Body of pancreas (tissue), 4 donors: ENCODE measurements around the gene PMM1. TPM values are rescaled to one million over a fixed set of nuclear protein-coding genes. Genes with fewer than 3 reads are reported as not detected.
A peak's percentile ranks its signal among the peaks of the same experiment; 100 is the strongest.
"Not testable (repeated sequence)": the region's sequence is repeated elsewhere in the genome, so short reads cannot be mapped to it uniquely, and the experiment has no call there.

Source experiments
- ATAC-seq: fragments of 150-250 bp; one replicate; pipeline ENCODE4 v1.9.1; 2016
- DNase-seq, 4 donors: peaks; one replicate each; pipeline ENCODE4 v3.0.0-alpha.2; 2019
- H3K27ac ChIP-seq, 4 donors: fragments of 200-600 bp; sonication (generic); 1 replicate in 3 of 4; 2 replicates in 1 of 4; pipeline versions ENCODE4 v1.5.1 to v1.6.1; 2016 to 2019; ENCODE audit warnings: mild to moderate bottlenecking in 1 of 4, mixed read lengths in 1 of 4, moderate library complexity in 1 of 4
- H3K27me3 ChIP-seq, 2 donors: fragments of 200-600 bp; sonication (generic); one replicate each; pipeline ENCODE4 v1.6.0; 2016; ENCODE audit warnings: mild to moderate bottlenecking in 1 of 2
- H3K36me3 ChIP-seq, 2 donors: fragments of 200-600 bp; sonication (generic); replicated peaks in 1 of 2; 2 replicates each; pipeline ENCODE4 v1.5.1; 2016; ENCODE audit warnings: low read depth in 2 of 2; ENCODE audit not compliant: insufficient read depth in 1 of 2
- H3K4me1 ChIP-seq: fragments of 200-600 bp; sonication (generic); one replicate; pipeline ENCODE4 v1.6.0; 2016
- H3K4me3 ChIP-seq, 2 donors: fragments of 200-600 bp; sonication (generic); 1 replicate in 1 of 2; 2 replicates in 1 of 2; pipeline ENCODE4 v1.5.1; 2016 to 2019
- H3K9me3 ChIP-seq, 3 donors: fragments of 200-600 bp; sonication (generic); 1 replicate in 2 of 3; 2 replicates in 1 of 3; pipeline ENCODE4 v1.5.1; 2016
- POLR2A ChIP-seq, 3 donors: fragments of 450-650 bp; IDR thresholded peaks; one replicate each; pipeline ENCODE4 v1.6.1; 2016; ENCODE audit warnings: antibody characterized with exemption in 3 of 3, mild to moderate bottlenecking in 2 of 3
- WGBS, 2 donors: methylation state at CpG; one replicate each; pipeline ENCODE4 v1.1.5; 2017; 5-methylcytosine and 5-hydroxymethylcytosine counted together
- intact Hi-C: fragments of 100-400 bp; cut with DNase I; formaldehyde crosslinking; loops from one replicate; pipeline ENCODE4 v1.15.1; 2023
- total RNA-seq, 2 donors: library from RNA; depleted of rRNA; stranded (reverse); fragments of >200 nt; gene quantifications; one replicate each; pipeline ENCODE4 v1.1.0, GENCODE V29; 2016
- TF ChIP-seq, protein P1 (sequence below), 7 experiments: fragments of 450-650 bp in 4 of 7; fragments of 200-600 bp in 3 of 7; sonication (generic) in 3 of 7; IDR thresholded peaks; one replicate each; pipeline ENCODE4 v1.5.1; 2016 to 2019; ENCODE audit warnings: antibody characterized with exemption in 7 of 7

PMM1 gene
- total RNA-seq, 2 donors from 2014 or later, result 49.3 to 54.1 TPM

DNA sequence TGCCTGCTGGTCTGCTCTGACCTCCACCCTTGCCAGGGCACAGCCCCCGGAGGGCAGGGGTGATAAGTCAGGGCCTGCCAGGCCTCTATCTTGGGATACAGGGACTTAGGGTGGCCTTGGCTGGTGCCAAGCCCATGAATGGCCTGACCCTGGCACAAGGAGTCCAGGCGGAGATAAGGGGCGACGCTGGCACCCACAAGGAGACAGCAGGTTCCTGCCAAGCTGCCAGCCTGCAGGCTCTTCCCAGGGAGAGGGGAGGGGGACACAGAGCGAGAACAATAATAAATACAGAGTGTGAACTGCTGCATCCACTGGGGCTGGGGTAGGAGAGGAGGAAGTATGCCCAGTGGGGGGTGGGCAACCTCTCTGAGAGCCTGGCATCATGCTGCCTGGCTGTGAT is 27.9 kb downstream of the PMM1 start:
- intact Hi-C loops, result no loop called here
- H3K4me1 ChIP-seq, result peaks cover 65% of the 10 kb centered on the region
- ATAC-seq, result peak; percentile 62
- no peaks in the 10 kb centered on the region for H3K36me3 ChIP-seq
- peak overlapping the region; percentile 71 to 82 (median 78) for H3K27ac ChIP-seq
- H3K4me3 ChIP-seq, result no peak overlapping the region
- no peaks in the 10 kb centered on the region for H3K9me3 ChIP-seq
- WGBS, 2 donors, result 19 to 34% methylated on average over 5 of the region's 5 CpGs
- no peaks in the 10 kb centered on the region for H3K27me3 ChIP-seq
- DNase-seq, result peak; percentile 70 to 83 (median 76)
- TF ChIP-seq POLR2A (IDR thresholded peaks at IDR 0.05), result peak in 2 of 3 donors; percentile 19 to 23
- TF ChIP-seq, protein P1, sequence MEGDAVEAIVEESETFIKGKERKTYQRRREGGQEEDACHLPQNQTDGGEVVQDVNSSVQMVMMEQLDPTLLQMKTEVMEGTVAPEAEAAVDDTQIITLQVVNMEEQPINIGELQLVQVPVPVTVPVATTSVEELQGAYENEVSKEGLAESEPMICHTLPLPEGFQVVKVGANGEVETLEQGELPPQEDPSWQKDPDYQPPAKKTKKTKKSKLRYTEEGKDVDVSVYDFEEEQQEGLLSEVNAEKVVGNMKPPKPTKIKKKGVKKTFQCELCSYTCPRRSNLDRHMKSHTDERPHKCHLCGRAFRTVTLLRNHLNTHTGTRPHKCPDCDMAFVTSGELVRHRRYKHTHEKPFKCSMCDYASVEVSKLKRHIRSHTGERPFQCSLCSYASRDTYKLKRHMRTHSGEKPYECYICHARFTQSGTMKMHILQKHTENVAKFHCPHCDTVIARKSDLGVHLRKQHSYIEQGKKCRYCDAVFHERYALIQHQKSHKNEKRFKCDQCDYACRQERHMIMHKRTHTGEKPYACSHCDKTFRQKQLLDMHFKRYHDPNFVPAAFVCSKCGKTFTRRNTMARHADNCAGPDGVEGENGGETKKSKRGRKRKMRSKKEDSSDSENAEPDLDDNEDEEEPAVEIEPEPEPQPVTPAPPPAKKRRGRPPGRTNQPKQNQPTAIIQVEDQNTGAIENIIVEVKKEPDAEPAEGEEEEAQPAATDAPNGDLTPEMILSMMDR (IDR thresholded peaks at IDR 0.05), result no peak

DNA sequence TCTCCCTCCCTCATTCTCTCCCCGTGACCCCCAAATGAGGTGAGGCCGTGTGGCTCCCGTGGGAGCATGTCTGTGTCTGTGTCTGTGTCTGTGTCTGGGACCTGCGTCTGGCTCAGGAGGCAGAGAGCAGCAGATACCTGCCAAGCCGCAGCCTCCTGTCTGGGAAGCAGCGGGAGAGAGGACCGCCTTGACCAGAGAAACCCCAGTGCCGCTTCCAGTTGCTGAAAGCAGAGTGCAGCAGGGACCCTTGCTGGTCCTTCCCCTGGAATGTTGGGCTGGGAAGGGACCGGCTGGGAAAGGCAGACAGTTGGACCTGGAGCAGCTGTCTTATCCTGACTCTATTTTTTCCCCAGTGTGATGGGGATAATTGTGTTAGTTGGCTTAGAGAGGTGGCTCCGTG is 28.3 kb downstream of the PMM1 start:
- DNase-seq (peak in 3 of 4 donors; percentile 29 to 43 (median 38)), ATAC-seq (peak; percentile 36)
- Histone ChIP-seq H3K27me3 (no peaks in the 10 kb centered on the region), H3K27ac (peak overlapping the region; percentile 71 to 82 (median 78)), H3K9me3 (no peaks in the 10 kb centered on the region), H3K36me3 (no peaks in the 10 kb centered on the region), H3K4me3 (peak overlapping the region in 1 of 2 donors; percentile 34), H3K4me1 (peaks cover 69% of the 10 kb centered on the region)
- TF ChIP-seq, protein P1 (IDR thresholded peaks at IDR 0.05), result no peak
- TF ChIP-seq POLR2A (IDR thresholded peaks at IDR 0.05), result no peak
- 29 to 59% methylated on average over 3 to 10 of the region's 10 CpGs for WGBS, 2 donors
- intact Hi-C loops, result no loop called here

DNA sequence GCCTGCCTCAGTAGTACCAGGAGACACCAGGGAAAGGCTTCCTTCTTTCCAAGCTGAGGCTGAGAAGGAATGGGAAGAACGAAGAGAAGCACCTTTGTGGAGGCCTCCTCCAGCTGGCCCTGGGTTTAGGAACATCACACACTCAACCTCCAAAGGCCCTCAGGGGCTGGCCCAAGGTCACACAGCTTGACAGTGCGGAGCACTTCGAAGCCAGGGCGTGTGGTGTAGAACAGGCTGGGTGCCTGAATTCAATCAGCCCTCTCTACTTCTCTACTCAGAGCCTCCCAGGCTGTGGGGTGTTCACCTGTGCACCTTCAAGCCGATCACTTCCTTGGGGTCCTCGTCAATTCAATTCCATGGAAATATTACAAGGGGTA is 29.6 kb downstream of the PMM1 start:
- Histone ChIP-seq H3K27me3 (no peaks in the 10 kb centered on the region), H3K9me3 (no peaks in the 10 kb centered on the region), H3K4me1 (peaks cover 60% of the 10 kb centered on the region), H3K4me3 (no peak overlapping the region), H3K27ac (peak overlapping the region in 2 of 4 donors; percentile 81 to 82), H3K36me3 (no peaks in the 10 kb centered on the region)
- no peak for ATAC-seq
- DNase-seq, result no peak
- intact Hi-C loops, result no loop called here
- TF ChIP-seq POLR2A (IDR thresholded peaks at IDR 0.05), result no peak
- TF ChIP-seq, protein P1 (IDR thresholded peaks at IDR 0.05), result no peak
- WGBS, 2 donors, result 42 to 64% methylated on average over 3 to 6 of the region's 6 CpGs

- H3K27ac ChIP-seq, DNase-seq, H3K9me3 ChIP-seq, H3K36me3 ChIP-seq, H3K27me3 ChIP-seq, ATAC-seq, H3K4me3 ChIP-seq, intact Hi-C loops: not testable (repeated sequence)
- 91 to 96% methylated on average over 12 to 13 of the region's 13 CpGs for WGBS, 2 donors
- H3K4me1 ChIP-seq, result peaks cover 47% of the 10 kb centered on the region
Observed at GRCh38 chr22:41558241-41558630, 31.4 kb downstream of the PMM1 start.

DNA sequence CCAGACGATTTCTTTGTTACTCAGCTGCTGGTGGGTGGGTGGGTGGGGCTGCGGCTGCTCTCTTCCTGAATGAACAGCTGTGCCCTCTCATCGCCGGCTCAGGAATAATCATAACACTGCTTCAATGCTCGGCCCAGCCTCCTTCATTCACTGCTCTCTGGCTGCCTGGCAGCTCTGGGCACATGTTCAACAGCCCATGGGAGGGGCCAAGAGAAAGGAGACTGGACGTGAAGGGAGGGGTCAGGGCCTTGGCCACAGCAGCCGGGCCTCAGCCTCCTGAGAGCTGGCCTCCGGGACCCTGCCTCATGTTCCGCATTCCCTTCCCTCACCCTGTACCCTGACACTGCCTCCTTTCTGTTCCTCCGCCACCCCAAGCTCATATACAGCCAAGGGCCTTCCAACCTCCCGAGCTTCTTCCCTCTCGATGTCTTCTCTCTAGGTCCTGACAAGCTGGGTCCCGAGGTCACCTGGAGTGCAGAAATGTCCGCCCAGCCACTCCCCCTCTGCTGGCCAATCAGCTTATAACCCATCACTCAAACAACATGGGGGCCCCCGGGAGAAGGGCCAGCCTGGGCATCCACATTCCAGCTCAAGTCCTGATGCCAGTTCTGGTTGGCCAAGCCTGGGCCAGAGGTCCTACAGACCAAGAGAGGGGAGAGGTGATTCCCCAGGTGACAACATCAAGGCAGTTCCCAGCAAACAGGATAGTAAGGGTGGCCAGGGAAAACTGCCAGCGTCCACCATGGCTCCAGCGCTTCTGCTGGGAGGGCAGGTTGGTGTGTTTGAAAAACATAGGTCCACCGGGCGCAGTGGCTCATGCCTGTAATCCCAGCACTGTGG is 32.0 kb downstream of the PMM1 start:
- no peak for TF ChIP-seq POLR2A (IDR thresholded peaks at IDR 0.05)
- TF ChIP-seq, protein P1 (IDR thresholded peaks at IDR 0.05), result no peak
- no peaks in the 10 kb centered on the region for H3K27me3 ChIP-seq
- no peaks in the 10 kb centered on the region for H3K36me3 ChIP-seq
- peaks cover 40% of the 10 kb centered on the region for H3K4me1 ChIP-seq
- no peak overlapping the region for H3K4me3 ChIP-seq
- H3K9me3 ChIP-seq, result no peaks in the 10 kb centered on the region
- WGBS, 2 donors, result 41 to 62% methylated on average over 14 to 19 of the region's 19 CpGs
- H3K27ac ChIP-seq, result peak overlapping the region in 2 of 4 donors; percentile 5 to 63
- ATAC-seq, result peak; percentile 49
- DNase-seq, result peak; percentile 61 to 79 (median 77)
- intact Hi-C loops, result no loop called here
